Measurements from ENCODE around the gene SEC62. TPM values are rescaled to one million over a fixed set of nuclear protein-coding genes. Genes with fewer than 3 reads are reported as not detected.

Gene SEC62
- total RNA-seq, 2 experiments from 2014 or later = 63.3 to 64.2 TPM

Other genes with a start within 250 kb of the SEC62 start
- 10 to 100 TPM; 16.0 to 20.0 TPM for gene TERC, start 201.7 kb upstream of the SEC62 start, total RNA-seq
- gene ACTRT3, start 197.2 kb upstream of the SEC62 start, total RNA-seq = 1 to 10 TPM; 1.2 to 1.7 TPM
- gene MYNN, start 193.4 kb upstream of the SEC62 start, total RNA-seq = 10 to 100 TPM; 17.3 to 18.7 TPM
- gene LRRIQ4, start 153.9 kb upstream of the SEC62 start, total RNA-seq = under 1 TPM; 0.18 to 0.49 TPM
- gene LRRC34, start 153.9 kb upstream of the SEC62 start, total RNA-seq = 1 to 10 TPM; 4.0 to 4.4 TPM
- gene LRRC31, start 96.9 kb upstream of the SEC62 start, total RNA-seq = not detected
- not detected for gene SAMD7, start 55.2 kb upstream of the SEC62 start, total RNA-seq
- 1 to 10 TPM; 8.2 to 9.6 TPM for gene GPR160, start 71.2 kb downstream of the SEC62 start, total RNA-seq
- 10 to 100 TPM; 39.6 to 41.4 TPM for gene PHC3, start 214.9 kb downstream of the SEC62 start, total RNA-seq

Data from activated naive CD8-positive, alpha-beta T cell treated with anti-CD3 and anti-CD28 coated beads for 36 hours (primary cell).